AG08396 (cell line): ENCODE data around the gene ADRM1.
A peak's percentile ranks its signal among the peaks of the same experiment; 100 is the strongest.

Experiments
- DNase-seq: peaks from one replicate; pipeline ENCODE4 v3.0.0; 2012; ENCODE audit warnings: low spot score, mixed read lengths

ADRM1 gene

DNA sequence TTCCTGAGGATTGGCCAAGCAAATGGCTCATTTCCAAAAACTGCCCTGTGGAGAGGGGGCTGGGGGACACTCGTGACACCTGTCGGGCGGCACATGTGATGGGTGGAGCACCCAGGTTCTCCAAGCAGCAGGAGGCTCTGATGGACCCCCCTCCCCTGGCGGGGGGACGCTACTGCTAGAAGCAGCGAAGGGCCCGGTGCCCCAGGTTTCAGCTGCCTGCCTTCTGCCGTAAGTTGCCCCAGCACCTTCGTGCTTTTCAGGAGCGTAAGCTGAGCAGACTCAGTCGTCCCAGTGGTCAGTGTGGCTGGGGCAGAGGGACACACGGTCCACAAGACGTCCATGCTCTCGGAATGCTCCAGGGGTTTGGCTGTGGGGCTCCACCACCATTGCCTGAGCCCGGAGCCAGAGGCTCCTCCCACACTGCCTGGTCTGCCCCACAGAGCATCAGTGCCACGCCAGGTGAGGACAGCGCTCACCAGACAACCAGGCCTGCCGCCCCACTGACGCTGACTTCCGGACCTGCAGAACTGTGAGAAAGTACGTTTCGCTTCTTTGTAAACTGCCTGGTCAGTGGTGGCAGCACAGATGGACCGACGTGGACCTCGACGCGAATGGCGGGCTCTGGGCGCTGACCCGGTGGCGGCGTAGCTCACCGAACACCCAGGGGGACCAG is 4.1 kb upstream of the ADRM1 start:
- DNase-seq = no peak

DNA sequence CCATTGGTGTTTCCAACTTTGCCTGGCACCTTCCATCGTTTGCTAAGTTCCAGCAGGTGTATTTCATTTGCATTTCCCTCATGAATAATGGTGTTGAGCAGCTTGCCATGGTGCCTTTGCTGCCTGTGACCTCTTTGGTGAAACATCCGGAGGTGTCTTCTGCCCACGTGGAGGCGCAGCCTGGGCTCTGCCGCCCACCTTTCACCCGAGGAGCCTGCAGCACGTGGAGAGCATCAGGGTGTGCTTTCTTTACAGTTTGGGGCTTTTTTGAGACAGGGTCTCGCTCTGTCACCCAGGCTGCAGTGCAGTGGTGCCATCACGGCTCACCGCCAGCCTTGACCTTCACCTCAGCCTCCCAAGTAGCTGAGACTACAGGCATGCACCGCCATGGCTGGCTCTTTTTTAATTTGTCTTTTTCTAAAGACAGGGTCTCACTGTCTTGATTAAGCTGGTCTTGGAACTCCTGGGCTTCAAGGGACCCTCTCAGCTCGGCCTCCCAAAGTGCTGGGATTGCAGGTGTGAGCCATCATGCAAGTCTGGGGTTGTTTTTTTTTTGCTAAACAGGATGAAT is 3.0 kb upstream of the ADRM1 start:
- DNase-seq = no peak

DNA sequence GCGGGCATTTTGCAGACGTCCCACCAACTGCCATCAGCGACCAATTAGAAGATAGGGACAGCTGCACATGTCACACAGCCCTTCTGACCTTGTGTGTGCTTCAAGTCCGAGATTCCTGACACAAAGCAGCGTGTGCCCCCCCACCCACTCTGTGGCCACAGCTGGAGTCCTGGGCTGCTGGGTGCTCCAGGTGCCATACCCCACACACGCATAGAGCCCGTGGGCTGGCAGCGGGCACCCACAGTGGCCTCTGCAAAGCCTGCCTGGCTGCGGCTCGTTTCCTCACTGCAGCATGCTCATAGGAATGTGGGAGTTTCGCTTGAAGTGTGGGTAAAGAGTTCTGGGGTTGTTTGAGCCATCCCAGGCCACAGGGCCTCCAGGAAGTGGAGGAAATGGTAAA is 2.5 kb upstream of the ADRM1 start:
- no peak for DNase-seq

DNA sequence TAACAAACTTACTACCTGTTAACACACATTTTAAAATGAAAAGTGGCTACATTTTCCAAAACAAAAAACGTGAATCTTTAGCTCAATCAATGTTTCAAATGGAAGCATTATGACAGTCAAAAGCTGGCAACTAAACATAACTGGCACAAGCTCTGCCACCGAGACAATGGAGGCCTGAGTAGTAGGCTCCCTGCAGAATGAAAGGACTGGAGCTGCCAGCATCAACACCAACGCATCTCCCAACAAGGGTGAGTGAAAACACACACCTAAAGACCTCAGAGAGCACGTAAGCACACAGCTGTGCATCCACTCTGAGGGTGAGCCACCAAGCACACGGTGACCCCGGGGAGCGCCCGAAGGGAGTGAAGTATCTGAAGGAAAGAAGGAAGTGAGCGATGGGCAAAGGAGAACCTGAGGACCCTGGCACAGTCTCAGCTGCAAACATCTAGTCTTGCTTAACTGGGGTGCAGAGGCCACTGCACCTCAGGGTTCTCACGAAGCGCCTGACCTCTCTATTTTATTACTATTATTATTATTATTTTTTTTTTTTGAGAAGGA is 1.6 kb upstream of the ADRM1 start:
- DNase-seq = no peak

DNA sequence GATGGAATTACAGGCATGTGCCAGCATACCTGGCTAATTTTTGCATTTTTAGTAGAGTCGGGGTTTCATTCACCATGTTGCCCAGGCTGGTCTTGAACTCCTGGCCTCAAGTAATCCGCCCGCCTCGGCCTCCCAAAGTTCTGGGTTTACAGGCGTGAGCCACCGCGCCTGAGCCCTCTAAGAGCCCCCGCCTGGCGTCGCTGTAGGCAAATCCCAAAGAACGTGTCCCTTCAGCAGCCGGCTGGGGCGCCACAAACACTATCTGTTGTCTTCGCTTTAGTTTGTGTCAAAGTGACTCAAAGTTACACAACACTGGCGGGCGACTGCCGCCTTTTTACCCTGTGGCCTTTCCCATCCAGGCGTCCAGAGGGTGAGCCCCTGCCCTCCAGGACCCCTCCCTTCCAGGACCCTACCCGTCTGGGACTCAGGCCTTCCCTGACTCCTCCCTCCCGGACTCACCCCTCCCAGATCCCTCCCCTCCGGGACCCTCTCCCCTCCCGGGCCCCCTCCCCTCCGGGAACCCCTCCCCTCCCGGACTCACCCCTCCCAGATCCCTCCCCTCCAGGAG is 940 bp upstream of the ADRM1 start:
- DNase-seq = peak; percentile 94

DNA sequence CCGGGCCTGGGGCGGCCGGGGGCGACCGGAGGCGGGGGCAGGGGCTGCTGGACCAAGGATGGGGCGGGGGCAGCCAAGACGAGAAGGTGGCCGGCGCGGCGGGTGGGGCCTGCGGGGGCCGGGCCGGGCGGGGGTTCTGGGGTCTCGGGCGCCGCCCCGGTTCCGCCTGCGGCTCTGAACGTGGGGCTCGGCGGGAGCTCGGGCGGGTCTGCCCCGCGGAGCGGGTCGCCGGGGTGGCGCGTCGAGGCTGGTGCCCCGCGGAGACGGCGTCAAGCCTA is 204 bp downstream of the ADRM1 start:
- no peak for DNase-seq

DNA sequence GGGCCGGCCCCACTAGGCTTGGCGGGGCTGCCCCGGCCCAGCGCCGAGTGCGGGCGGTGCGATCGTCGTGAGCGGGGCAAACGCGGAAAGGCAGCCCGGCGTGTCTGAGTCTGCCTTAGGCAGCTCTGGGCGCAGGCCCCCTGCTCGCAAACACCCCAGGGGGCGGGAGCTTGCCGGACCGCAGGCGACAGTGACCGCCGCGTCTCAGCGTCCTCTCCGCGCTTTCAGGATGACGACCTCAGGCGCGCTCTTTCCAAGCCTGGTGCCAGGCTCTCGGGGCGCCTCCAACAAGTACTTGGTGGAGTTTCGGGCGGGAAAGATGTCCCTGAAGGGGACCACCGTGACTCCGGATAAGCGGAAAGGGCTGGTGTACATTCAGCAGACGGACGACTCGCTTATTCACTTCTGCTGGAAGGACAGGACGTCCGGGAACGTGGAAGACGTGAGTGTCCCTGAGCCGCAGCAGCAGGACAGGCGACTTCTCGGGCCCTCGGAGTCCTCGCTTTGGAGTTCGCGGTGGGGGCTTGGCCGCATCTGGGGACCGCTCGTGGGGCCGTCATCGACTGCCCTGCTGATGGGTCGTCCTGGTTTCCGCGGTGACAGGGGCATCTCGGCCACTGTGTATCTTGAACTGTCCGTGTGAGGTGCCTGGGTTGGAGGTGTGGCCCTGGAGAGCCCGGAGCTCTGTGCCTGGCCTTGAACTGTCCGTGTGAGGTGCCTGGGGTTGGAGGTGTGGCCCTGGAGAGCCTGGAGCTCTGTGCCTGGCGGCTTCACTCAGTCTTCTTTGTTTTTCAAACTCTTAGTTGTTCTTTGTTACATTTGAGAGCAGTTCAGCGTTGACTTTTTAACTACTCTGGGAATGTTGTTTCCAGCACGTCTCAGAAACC is 786 bp downstream of the ADRM1 start:
- DNase-seq = peak; percentile 60

DNA sequence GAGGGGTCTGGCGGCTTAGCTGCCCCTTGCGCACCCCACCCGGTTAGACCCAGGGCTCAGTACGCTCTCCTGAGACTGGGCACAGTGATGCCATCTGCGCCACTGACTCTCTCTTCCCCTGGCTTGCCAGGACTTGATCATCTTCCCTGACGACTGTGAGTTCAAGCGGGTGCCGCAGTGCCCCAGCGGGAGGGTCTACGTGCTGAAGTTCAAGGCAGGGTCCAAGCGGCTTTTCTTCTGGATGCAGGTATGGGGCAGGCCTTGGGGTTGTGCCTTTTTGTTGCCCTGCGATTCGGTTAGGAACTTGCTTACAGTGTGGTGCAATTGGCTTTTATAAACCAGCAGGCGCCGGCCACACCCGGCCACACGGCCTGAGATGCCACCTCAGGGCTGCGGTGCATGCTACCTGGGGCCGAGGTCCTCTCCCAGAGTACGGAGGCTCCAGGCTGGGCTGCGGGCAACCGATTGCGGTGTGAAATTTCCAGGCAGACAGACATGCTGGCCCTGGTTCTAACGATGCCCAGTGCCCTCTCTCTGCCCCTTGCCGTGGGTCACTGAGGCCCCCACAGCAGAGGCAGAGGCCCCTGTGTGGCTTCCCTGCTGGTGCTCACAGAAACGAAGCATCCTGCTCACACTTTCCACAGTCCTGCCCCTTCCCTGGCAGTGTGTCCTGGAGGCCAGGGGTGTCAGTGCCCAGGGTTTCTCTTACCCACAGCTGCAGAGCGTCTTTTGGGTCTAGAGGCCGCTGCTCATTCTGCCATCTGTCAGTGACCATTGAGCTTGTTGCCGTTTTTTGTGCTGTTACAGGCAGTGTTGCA is 1.7 kb downstream of the ADRM1 start:
- no peak for DNase-seq

DNA sequence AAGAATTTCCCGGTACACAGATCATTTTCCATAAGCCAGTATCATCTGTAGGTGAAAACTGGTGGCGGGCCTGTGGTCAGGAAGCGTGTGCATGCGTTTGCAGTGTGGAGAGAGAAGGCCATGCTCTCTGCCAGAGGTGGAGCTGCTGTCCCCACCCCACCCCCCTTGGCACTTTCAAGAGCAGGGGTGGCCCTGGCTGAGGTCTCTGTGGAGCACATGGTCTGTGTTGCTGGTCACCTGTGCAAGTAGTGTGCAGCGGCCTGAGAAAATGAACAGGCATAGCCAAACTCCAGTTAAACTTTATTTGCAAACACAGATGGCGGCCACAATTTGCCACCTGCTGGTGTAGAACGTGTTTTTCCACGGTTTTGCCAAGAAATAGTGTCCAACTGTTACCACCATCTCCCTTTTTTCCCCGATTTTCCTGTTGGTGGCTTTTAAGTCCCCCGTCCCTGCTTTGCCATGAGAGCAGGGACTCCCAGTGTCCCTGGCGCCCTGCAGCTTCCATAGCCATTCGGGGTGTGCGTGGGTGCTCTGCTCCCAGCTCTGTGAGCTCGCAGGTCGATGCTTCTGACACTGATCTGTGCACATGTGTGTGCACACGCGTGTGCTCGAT is 2.5 kb downstream of the ADRM1 start:
- DNase-seq = no peak

DNA sequence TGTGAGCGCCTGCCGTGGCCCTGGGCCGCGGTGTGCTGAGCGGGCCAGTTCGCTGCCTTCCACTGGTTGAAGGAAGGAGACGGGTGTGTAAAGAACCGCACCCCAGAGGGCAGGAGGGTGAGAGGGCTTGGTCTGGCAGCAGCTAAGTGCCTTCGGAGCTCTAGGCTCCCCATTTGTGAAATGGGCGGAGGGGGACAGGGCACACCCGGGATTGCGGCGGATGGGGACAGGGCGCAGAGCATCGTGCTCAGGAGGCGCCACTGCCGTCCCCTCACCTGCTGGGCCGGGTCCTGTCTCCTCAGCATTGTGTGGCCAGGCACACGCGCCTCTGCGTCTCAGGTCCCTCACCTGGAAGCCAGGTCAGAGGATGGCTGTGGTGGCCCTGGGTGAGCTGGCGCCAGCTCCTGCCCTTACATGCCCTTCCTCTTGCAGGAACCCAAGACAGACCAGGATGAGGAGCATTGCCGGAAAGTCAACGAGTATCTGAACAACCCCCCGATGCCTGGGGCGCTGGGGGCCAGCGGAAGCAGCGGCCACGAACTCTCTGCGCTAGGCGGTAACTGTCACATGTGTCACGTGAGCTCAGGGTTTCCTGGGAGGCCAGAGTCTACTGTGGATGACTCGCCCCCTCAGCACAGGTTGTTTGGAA is 3.1 kb downstream of the ADRM1 start:
- DNase-seq = no peak

DNA sequence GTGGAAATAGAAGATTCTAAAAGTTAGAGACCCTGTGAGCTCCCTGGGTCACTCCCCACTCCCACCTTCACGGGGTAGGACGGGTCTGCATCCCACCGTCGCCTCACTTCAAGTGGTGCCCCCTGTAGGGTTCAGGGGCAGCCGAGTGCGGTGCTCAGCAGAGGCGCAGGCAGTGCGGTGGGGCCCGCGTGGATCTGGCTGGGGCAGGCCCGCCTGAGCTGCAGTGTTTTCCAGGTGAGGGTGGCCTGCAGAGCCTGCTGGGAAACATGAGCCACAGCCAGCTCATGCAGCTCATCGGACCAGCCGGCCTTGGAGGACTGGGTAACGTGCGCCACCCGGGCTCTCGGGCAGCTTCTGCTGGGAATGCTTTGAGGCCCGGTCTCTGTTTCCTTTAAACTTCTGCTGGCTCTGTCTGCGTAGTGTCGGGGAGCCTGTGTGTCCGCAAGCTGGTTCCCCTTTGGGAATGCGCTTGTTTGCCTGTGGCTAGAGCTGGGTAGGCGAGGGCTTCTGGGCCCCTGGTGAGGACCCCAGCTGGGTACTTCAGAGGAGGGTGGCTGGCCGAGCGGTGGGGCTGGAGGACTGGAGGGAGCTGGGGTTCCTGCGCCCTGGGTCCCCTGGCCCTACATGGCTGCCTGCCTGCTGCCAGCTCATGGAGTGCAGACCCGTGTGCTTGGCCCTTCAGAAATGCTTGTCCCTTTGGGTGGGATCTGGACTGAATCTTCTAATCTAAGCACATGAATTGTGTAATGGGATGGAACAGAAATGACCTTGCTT is 3.8 kb downstream of the ADRM1 start:
- DNase-seq = no peak

DNA sequence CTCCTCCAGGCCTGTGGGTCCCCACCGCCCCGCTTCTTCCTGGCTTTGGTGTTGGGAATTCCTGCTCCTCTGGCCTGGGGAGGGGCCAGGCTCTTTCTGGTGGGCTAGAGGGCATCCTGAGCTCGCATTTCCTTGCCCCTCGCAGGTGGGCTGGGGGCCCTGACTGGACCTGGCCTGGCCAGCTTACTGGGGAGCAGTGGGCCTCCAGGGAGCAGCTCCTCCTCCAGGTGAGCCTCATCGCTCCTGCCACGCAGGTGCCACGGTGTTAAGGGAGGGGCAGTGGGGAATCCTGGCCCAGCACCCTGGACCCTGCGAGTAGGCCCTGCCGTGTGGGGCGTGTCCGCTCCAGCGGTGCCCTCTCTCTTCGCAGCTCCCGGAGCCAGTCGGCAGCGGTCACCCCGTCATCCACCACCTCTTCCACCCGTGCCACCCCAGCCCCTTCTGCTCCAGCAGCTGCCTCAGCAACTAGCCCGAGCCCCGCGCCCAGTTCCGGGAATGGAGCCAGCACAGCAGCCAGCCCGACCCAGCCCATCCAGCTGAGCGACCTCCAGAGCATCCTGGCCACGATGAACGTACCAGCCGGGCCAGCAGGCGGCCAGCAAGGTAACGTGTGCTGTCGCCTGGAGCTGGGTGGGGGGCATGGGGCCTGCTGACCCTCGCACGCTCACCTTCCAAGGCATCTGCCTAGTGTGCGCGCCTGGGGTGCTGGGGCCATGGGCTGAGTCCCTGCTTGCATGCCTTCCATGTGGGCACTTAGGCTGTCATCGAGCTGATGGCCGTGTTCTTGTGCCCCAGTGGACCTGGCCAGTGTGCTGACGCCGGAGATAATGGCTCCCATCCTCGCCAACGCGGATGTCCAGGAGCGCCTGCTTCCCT is 4.7 kb downstream of the ADRM1 start:
- DNase-seq = no peak

DNA sequence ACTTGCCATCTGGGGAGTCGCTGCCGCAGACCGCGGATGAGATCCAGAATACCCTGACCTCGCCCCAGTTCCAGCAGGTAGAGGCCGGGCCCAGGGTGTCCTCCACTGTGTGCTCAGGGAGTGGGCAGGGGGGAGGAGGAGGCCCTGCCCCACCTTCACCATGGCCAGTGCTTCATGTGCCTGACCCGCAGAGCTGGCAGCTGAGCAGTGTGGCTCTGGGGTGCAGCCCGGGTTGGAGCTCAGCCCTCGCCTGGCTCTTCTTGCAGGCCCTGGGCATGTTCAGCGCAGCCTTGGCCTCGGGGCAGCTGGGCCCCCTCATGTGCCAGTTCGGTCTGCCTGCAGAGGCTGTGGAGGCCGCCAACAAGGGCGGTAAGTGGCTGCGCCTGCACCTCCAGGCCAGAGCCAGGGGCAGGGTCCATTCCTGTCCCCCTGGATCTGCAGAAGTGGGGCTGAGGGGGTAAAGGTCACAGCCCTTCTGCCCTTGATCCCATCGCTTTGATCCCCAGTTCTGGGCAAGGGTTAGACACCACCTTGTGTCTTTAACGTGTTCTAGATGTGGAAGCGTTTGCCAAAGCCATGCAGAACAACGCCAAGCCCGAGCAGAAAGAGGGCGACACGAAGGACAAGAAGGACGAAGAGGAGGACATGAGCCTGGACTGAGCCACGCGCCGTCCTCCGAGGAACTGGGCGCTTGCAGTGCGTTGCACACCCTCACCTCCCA is 5.5 kb downstream of the ADRM1 start:
- DNase-seq = no peak

DNA sequence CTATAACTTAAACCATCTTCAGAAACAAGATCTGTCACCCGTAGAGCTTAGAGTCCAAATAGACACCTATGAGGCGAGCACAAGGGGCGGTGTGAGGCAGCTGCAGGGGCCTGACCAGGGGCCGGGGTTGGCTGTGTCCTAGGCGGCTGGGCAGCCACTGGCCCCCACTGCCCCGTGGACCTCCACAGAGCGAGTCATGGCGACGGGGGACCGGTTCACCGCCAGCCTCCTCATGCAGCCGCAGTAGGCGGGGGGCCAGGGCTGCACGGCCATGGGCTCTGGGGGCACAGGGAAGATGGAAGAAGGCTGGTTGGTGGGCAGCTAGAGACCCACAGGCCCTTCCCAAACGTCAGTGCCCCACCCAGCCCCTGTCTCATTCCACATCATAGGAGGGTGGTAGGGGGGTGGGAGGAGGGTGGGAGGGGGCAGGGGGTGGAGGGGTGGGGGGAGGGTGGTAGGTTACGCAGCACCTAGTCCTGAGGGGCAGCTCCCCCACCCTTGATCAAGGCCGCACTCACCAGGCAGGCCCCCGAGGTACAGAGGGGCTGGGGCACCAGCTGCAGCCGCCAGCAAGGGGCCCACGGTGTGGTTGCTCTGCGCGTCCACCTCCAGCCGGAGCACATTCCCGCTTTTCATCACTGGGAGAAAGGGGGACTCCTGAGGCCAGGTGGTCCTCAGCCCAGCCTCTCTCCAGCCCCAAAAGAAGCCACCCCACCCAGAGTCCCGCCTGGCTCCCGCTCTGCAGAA is 6.6 kb downstream of the ADRM1 start:
- no peak for DNase-seq

DNA sequence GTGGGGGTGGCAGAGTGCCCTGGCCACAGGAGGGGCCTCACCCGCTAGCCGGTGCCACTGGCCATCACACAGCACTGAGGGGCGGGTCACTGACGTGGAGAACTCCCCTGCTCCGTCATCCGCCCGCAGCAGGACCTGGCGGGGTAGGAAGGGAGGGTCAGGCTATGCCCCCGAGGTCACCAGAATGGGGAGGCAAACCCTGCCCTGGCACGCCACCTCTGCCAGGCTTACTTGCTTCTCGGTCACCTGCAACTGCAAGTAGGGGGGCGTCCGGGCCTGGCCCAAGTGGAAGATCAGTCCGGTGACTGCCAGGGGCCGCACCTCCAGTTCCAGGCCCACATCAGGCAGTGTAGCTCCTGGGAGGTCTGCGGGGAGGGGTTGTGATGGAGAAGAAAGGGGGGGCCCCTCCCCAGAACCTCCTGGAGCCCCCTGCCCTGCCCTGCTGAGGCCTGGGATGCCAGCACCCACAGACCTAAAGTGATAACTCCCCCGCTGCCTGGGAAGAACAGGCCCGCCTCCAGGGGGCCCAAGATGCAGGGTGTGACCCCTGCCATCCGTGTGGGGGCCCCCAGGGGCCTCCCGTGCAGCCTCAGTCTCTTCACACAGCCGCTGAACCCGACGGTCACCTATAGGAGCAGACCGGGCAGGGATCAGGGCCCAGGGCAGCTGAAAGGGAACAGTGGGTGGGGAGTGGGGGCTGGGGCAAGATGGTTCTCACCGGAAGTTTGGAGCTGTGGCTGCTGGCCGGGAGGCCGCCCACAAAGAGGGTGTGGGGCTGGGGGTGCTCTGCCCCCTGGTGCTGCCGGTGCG is 7.4 kb downstream of the ADRM1 start:
- DNase-seq = no peak

DNA sequence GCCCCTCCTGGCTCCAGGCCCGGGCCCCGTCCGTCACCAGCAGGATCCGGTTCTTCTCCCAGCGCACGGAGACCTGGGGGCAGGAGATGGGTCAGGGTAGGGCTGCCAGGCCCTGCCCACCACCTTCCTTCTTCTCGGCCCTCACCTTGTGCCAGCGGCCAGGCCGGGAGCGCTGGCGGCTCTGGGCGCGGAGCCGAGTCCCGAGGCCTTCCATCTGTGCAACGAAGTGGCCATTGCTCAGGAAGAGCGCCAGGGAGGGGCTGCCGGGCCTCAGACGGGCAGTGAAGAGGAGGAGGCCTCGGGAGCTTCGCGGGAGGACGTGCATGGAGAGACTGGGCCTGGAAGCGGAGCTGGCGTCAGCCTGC is 7.9 kb downstream of the ADRM1 start:
- DNase-seq = no peak

DNA sequence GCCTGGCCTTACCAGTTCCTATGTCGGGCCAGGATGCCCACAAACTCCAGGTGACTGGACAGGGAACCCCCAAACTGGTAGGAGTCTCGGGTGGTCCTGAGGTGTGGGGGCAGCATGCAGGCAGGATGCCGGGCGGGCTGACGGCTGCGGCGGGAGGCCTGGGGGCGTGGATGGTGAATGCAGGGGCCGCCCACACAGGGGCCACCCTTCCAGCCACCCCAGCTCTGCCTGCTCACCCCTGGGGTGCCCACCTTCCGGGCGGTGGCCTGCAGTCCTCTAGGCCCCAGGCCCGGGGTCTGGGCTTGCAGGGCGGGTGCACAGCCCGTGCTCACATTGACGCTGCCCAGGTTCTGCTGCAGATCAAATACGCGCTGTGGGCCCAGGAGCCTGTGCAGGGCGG is 8.4 kb downstream of the ADRM1 start:
- no peak for DNase-seq
